Activated T-cell treated with anti-CD3 and anti-CD28 coated beads for 48 hours (primary cell): ENCODE results near the gene TALDO1.

Experiments
- DNase-seq: peaks from one replicate; pipeline ENCODE4 v3.0.0-alpha.2; 2020; ENCODE audit warnings: low read depth

Gene TALDO1

GRCh38 chr11:787084-787675 is 39.9 kb downstream of the TALDO1 start:
- no peak for DNase-seq

GRCh38 chr11:788009-788640 is 40.9 kb downstream of the TALDO1 start:
- no peak for DNase-seq

DNA sequence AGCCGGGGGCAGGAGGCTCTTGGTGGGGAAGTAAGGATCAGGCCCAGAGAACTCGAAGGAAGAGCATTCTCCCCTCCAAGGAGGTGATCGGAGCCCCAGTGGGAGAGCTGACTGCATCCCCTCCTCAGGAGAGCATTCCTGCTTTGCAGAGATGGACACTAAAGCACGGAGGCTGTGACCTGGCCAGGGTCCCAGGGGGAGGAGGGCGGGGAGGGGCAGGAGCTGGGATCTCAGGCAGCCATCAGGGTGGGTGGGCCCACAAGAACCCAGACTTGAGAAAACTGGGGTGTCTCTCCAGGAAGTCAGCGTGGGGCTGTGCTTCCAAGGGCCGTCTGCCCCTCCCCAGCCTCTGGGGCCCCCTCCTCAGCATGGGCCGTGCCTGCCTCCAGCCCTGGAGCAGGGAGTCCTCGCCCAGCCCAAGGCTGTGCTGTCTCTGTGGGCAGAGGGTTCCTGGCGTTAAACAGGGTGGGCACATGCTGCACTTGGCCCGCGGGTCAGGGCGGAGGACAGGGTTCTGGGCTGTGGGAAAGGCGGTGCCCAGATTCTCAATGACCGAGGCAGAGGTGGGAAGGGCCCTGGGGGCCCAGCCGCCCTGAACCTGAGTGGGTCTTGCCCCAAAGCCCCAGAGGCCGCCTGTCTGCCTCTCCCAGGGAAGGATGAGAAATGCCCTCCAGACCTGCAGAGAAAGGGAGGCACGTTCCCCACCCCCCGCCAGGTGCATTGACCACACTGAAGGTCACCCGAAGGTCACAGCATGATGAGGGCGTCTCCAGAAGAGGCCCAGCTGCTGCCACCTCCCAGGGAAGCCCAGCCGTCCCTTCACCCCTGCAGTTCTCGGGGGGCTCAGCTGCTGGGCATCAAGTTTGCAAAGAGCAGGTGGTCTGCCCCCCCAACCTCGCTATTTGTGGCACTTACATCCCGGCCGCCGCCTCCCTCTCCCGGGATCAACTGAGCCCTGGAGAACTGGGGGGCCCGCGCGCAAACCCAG is 42.0 kb downstream of the TALDO1 start:
- DNase-seq: no peak

- DNase-seq: peak; percentile 67
These were observed 42.7 kb downstream of the TALDO1 start, which contains the start of gene CEND1 for GRCh38 chr11:789943-790342. TSS of gene CEND1 (minus strand) at chr11:790090. CDS start at chr11:788576, 1,514 bp downstream.

DNA sequence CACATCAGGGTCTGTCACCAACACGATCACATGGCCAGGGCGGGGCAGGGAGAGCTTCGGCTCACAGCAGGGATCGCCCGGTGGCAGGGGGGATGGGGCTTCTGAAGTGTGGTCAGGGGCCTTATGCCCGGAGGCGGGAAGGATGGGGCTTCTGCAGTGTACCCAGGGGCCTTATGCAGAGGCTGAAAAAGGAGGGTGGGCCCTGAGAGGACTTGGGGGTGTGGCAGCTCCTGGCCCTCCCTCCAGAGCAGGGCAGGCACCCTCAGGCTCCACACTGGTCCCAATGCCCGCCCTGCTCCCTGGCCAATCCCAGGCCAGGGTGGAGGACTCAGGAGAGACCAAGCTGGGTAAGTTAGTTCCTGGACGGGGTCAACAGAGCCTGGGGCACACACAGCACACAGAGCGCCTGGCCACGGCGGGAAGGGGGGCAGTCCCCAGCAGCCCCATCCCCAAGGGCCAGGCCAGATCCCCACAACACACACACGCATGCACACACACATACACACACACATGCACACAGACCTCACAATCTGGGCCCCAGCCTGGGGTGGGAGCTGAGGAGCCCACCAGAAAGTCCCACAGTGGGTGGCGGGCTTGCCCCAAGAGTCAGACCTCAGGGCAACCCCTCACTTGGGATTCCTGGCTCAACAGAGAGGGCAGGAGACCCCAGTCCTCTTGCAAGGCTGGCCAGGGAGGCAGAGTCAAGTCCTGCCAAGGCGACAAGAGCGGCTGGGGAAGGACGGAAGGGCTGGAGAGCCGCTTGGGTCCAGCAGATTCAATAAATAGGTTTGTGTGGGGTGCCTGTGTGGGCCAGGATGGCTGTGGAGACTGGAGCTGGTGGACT is 43.7 kb downstream of the TALDO1 start:
- no peak for DNase-seq

DNA sequence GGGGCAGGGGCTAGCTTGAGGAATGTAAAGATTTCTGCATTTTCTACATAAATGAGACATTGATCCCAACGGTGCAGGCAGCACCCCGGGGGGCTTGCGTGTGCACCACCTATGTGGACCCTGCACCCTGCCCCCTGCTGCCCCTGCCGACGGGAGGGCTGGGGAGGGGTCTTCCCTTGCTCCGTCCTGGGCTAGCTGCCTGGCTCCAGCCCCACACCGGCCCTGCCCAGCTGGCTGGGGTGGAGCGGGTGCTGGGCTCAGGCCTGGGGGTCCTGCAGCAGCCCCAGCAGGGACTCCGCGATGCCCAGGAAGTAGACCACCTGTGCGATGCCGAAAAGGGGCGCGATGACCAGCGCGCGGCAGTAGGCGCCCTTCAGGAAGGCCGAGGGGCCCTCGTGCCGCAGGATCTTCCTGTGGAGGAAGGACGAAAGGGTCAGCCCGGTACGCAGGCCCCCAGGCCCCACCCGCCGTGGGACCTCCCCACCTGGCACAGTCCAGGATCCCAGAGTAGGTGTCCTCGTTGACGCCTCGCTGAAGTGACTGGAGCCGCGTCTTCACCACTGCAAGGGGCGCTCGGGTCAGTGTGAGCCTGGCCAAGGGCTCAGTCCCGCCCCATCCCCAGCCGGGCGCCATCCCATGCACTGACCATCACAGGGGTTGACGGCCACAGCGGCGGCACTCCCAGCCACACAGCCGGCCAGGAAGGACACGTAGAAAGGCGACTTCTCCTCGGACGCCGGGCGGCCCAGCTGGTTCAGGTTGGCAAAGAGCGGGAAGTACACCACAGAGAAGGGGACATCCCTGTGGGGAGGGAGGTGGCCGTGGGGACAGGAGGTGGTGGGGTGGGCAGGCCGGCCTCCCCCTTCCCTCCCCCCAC is 44.6 kb downstream of the TALDO1 start:
- no peak for DNase-seq

GRCh38 chr11:792535-792821 is 45.2 kb downstream of the TALDO1 start:
- no peak for DNase-seq

GRCh38 chr11:792873-793272 is 45.6 kb downstream of the TALDO1 start:
- no peak for DNase-seq

DNA sequence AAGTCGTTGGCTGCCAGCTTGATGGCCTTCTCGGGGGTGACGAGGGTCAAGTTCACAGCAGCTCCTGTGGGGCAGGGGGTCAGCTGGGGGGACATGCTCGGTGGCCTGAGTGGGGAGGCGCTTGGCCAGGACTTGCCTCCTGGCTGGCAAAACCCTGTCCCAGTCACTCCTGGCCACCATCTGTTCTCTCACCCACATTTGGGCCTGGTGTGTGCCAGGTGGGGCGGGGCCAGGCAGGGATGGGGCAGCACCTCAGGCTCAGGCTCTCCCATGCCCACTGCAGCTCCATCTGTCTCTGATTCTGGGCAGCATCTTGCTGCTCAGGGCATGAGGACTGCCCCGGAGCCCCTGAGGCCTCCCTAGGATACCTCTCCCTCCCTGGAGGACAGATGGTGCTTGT is 46.3 kb downstream of the TALDO1 start:
- DNase-seq: no peak

DNA sequence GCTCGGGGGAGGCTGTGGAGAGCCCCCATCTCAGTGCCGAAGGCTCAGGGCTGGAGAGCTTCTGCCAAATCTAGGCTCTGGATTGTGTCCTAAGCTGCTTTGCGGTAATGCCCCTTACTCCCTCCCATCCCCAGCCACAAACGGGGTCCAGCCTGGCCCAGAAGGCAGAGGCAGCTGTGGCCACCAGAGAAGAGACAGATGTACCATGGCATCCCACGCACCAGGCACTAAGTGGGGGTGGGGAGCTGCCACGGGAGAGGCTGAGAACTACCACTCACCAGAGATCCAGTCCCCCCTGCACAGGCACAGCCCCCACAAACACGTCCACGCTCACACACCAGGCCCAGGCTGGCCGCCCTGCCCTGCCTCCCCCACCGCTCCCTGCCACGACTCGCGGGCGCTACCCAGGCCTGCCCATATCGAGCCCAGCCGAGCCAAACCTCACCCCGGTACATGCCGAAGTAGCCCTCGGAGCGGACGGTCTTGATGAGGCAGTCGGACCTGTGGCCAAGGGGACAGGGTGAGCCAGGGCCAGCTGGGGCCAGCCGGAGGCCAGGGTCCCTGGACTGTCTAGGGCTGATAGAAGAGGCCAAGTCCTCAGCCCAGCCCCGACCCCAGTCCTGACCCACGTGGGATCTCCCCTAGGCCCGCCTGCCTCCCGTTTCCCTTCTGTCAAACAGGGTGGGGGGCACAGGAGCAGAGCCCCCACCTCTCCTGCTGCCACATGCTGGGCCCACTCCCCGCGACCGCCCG is 46.9 kb downstream of the TALDO1 start:
- DNase-seq: no peak

- no peak for DNase-seq
These were observed 47.7 kb downstream of the TALDO1 start for GRCh38 chr11:794766-795633.

DNA sequence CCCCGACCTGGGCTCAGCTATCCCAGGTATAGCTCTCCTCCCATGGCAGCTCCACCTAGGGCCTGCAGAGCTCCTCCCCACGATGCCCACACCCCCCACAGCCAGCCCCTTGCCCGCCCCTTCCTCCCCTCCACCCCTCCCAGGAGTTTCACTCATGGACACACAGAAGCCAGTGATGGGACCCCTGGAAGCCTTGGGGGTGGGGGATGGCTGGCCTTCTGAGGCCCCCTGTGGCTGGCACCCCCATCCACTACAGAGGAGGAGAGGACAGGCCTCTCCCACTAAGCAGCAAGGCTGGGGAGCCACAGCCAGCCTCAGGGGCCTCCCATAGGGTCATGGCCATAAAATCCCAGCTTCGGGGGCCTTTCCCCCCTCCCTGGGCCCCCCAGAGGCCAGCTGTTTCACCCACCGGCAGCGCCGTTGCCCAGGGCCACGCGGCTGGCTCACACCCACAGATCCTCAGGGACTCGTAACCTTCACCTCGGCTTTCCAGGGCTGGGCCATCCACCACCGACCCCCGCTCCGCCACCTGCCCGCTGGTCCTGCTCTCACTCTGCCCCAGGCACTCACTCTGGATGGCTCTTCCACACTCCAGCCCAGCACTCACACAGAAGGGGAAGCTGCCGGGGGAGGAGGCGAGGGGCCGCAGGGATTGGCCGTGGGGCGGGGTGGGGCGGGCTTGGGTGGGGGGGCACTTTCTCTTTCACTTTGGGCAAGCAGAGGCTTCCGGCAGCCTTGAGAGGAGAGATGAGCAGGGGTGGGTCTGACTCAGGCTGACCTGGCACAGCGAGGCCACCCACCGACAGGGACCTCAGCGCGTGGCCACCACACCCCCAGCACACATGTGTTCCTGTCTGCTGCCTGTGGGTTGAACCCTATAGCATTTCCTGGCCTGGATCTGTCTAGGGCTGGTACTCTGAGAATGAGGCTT is 48.6 kb downstream of the TALDO1 start:
- DNase-seq: peak; percentile 85

GRCh38 chr11:796565-797295 is 49.5 kb downstream of the TALDO1 start:
- no peak for DNase-seq

GRCh38 chr11:797296-798092 is 50.2 kb downstream of the TALDO1 start:
- DNase-seq: peak; percentile 74

DNA sequence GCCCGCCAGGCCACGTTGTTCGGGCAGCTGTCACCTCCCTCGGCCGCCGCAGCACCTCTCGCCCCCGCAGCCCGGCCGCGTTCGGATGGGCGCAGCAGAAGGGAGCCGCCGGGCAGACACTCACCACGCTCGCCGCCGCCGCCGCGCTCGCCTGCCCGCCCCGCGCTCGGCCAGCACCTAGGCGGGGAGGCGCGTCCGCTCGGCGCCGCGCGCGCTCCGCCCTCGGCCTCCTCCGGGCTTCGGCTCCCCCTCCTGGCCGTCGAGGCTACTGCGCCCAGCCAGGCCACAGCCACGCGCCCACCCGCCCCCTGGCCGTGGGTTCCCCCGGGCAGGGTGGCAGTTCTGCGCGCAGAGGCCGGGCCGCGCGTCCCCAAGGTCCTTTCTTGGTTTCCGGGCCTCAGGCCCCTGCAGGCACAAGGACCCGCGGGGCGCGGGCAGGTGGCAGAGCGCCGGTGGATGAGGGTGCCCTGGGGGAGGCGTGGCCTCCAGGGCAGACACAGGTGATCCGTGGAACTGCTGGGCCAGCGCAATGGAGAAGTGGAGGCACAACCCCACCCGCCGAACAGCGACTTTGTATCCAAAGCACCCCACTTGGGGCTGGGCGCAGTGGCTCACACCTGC is 50.9 kb downstream of the TALDO1 start, which contains the start of gene SLC25A22:
Gene SLC25A22 (minus strand): TSS at position 189 of the 621 bp plus-strand sequence. CDS start 3,275 bp downstream, outside the sequence.
- DNase-seq: peak; percentile 87
